WTC11 (cell line): ENCODE data around the gene ASPM. TPM values are rescaled to one million over a fixed set of nuclear protein-coding genes. Genes with fewer than 3 reads are reported as not detected.

ENCODE experiments used
- ATAC-seq: fragments of 200-7000 bp; cut with Tn5 transposase; 2 replicates; pipeline ENCODE4 v1.10.0; 2021; ENCODE audit warnings: mild to moderate bottlenecking, moderate library complexity
- CTCF ChIA-PET: fragments of 300-600 bp; sonication (Branson Sonifier 250); formaldehyde crosslinking; loops from one replicate; lab custom pipeline; 2021; ENCODE audit warnings: antibody characterized with exemption; lab: Charles Lee
- POLR2A ChIA-PET: fragments of 350-600 bp; sonication (Branson Sonifier 250); formaldehyde crosslinking; loops from one replicate; lab custom pipeline; 2021; ENCODE audit warnings: antibody characterized with exemption; lab: Charles Lee
- DNase-seq: peaks from one replicate; pipeline ENCODE4 v3.0.0; 2021; ENCODE audit warnings: low spot score
- H3K27ac Mint-ChIP-seq: 2 replicates; pipeline ENCODE4 v1.8.0; 2021; ENCODE audit warnings: mixed read lengths
- H3K27me3 Mint-ChIP-seq: 2 replicates; pipeline ENCODE4 v1.8.0; 2021; ENCODE audit warnings: low read depth, mild to moderate bottlenecking, moderate library complexity, mixed read lengths
- H3K36me3 Mint-ChIP-seq: 2 replicates; pipeline ENCODE4 v1.8.0; 2021; ENCODE audit warnings: mixed read lengths
- H3K4me1 Mint-ChIP-seq: 2 replicates; pipeline ENCODE4 v1.8.0; 2022; ENCODE audit warnings: mixed read lengths
- H3K4me3 Mint-ChIP-seq: 2 replicates; pipeline ENCODE4 v1.8.0; 2021; ENCODE audit warnings: mild to moderate bottlenecking, moderate library complexity, mixed read lengths
- H3K9me3 Mint-ChIP-seq: 2 replicates; pipeline ENCODE4 v1.8.0; 2021; ENCODE audit warnings: mixed read lengths
- CBFB ChIP-seq: sonication (generic); formaldehyde crosslinking; IDR thresholded peaks from 2 replicates; pipeline ENCODE4 v1.8.1; 2022; ENCODE audit warnings: mild to moderate bottlenecking, low read depth, missing genetic modification reagents
- ESRRA ChIP-seq: sonication (generic); formaldehyde crosslinking; IDR thresholded peaks from 2 replicates; pipeline ENCODE4 v1.8.1; 2022; ENCODE audit warnings: mild to moderate bottlenecking, missing genetic modification reagents, borderline replicate concordance
- FOXK1 ChIP-seq: sonication (generic); formaldehyde crosslinking; IDR thresholded peaks from 2 replicates; pipeline ENCODE4 v1.8.0; 2022; ENCODE audit warnings: mild to moderate bottlenecking, moderate library complexity, missing genetic modification reagents
- GABPB1 ChIP-seq: sonication (generic); formaldehyde crosslinking; IDR thresholded peaks from 2 replicates; pipeline ENCODE4 v1.8.1; 2023; ENCODE audit warnings: mild to moderate bottlenecking, missing genetic modification reagents
- GRHL2 ChIP-seq: fragments of 250-450 bp; sonication (Bioruptor Pico); IDR thresholded peaks from 2 replicates; pipeline ENCODE4 v1.8.0; 2022; ENCODE audit warnings: mild to moderate bottlenecking, moderate library complexity; ENCODE audit not compliant: insufficient replicate concordance, severe bottlenecking
- NFE2L1 ChIP-seq: sonication (generic); formaldehyde crosslinking; IDR thresholded peaks from 2 replicates; pipeline ENCODE4 v1.8.1; 2023; ENCODE audit warnings: missing genetic modification reagents
- NFYB ChIP-seq: sonication (generic); formaldehyde crosslinking; conservative IDR thresholded peaks from 2 replicates; pipeline ENCODE4 v1.8.0; 2022; ENCODE audit warnings: low read depth, missing genetic modification reagents
- NR2C2 ChIP-seq: sonication (generic); formaldehyde crosslinking; IDR thresholded peaks from 2 replicates; pipeline ENCODE4 v1.8.0; 2022; ENCODE audit warnings: mild to moderate bottlenecking, missing genetic modification reagents
- RELA ChIP-seq: sonication (generic); formaldehyde crosslinking; IDR thresholded peaks from 2 replicates; pipeline ENCODE4 v1.8.1; 2022; ENCODE audit warnings: missing genetic modification reagents, mild to moderate bottlenecking, borderline replicate concordance
- RORB ChIP-seq: fragments of 250-450 bp; sonication (Bioruptor Pico); IDR thresholded peaks from 2 replicates; pipeline ENCODE4 v1.9.0; 2021; ENCODE audit warnings: mild to moderate bottlenecking
- SMAD3 ChIP-seq: sonication (generic); formaldehyde crosslinking; IDR thresholded peaks from 2 replicates; pipeline ENCODE4 v1.8.0; 2022; ENCODE audit warnings: missing genetic modification reagents, mild to moderate bottlenecking, borderline replicate concordance
- SMAD4 ChIP-seq: sonication (generic); formaldehyde crosslinking; IDR thresholded peaks from 2 replicates; pipeline ENCODE4 v1.8.0; 2022; ENCODE audit warnings: mild to moderate bottlenecking, missing genetic modification reagents
- STAT6 ChIP-seq: sonication (generic); formaldehyde crosslinking; conservative IDR thresholded peaks from 2 replicates; pipeline ENCODE4 v1.8.1; 2023; ENCODE audit warnings: mild to moderate bottlenecking, low read depth, missing genetic modification reagents, moderate library complexity
- TP53 ChIP-seq: sonication (generic); formaldehyde crosslinking; IDR thresholded peaks from 2 replicates; pipeline ENCODE4 v1.8.1; 2023; ENCODE audit warnings: mild to moderate bottlenecking, missing genetic modification reagents
- USF2 ChIP-seq: sonication (generic); formaldehyde crosslinking; IDR thresholded peaks from 2 replicates; pipeline ENCODE4 v1.8.1; 2023; ENCODE audit warnings: mild to moderate bottlenecking, missing genetic modification reagents, moderate library complexity
- ZNF121 ChIP-seq: sonication (generic); formaldehyde crosslinking; IDR thresholded peaks from 2 replicates; pipeline ENCODE4 v1.8.0; 2023; ENCODE audit warnings: missing genetic modification reagents
- ZNF219 ChIP-seq: sonication (generic); formaldehyde crosslinking; IDR thresholded peaks from 2 replicates; pipeline ENCODE4 v1.8.0; 2023; ENCODE audit warnings: missing genetic modification reagents, mild to moderate bottlenecking, borderline replicate concordance
- ZNF263 ChIP-seq: sonication (generic); formaldehyde crosslinking; IDR thresholded peaks from 2 replicates; pipeline ENCODE4 v1.8.1; 2022; ENCODE audit warnings: low read depth, mild to moderate bottlenecking, moderate library complexity, missing genetic modification reagents
- ZNF396 ChIP-seq: fragments of 250-450 bp; sonication (Bioruptor Pico); IDR thresholded peaks from 2 replicates; pipeline ENCODE4 v1.8.0; 2021; ENCODE audit warnings: mild to moderate bottlenecking, moderate library complexity, borderline replicate concordance
- ZNF423 ChIP-seq: fragments of 250-450 bp; sonication (Bioruptor Pico); IDR thresholded peaks from 2 replicates; pipeline ENCODE4 v2.1.2; 2022; ENCODE audit warnings: mild to moderate bottlenecking, moderate library complexity
- ZSCAN18 ChIP-seq: fragments of 250-450 bp; sonication (Bioruptor Pico); IDR thresholded peaks from 2 replicates; pipeline ENCODE4 v2.1.2; 2022; ENCODE audit warnings: mild to moderate bottlenecking, moderate library complexity
- total RNA-seq: library from RNA; stranded (reverse); gene quantifications from 3 replicates; pipeline ENCODE4 v1.2.3, GENCODE V29; 2021

ASPM gene
- total RNA-seq, 1 experiment from 2014 or later, result 44.5 TPM

GRCh38 chr1:197141575-197141974, 4.9 kb downstream of the ASPM start:
- Mint-ChIP-seq H3K4me3 (no peak overlapping the region; the same call in 1 of the 2 replicates), H3K9me3 (no peaks in the 10 kb centered on the region), H3K27me3 (no peaks in the 10 kb centered on the region), H3K4me1 (peaks cover 17% of the 10 kb centered on the region), H3K36me3 (peaks cover 37% of the 10 kb centered on the region), H3K27ac (no peak overlapping the region)
- DNase-seq (no peak), ATAC-seq (no peak)
- POLR2A ChIA-PET, result no interaction called here
- TF ChIP-seq ZSCAN18 (CRISPR knock-in tag), result no peak
- TF ChIP-seq CBFB (CRISPR knock-in tag), result no peak
- no peak for TF ChIP-seq NFYB (CRISPR knock-in tag)
- TF ChIP-seq NR2C2 (CRISPR knock-in tag), result no peak
- no peak for TF ChIP-seq STAT6 (CRISPR knock-in tag)
- no peak for TF ChIP-seq RORB (CRISPR knock-in tag)
- CTCF ChIA-PET, result no interaction called here

GRCh38 chr1:197140121-197140520, 6.3 kb downstream of the ASPM start:
- H3K36me3 Mint-ChIP-seq, result peaks cover 41% of the 10 kb centered on the region
- peaks cover 17% of the 10 kb centered on the region for H3K4me1 Mint-ChIP-seq
- TF ChIP-seq FOXK1 (CRISPR knock-in tag) (no peak), SMAD3 (CRISPR knock-in tag) (no peak), TP53 (no peak), ZNF396 (no peak), SMAD4 (CRISPR knock-in tag) (no peak), ZNF121 (CRISPR knock-in tag) (no peak), GABPB1 (CRISPR knock-in tag) (no peak), CBFB (CRISPR knock-in tag) (no peak), STAT6 (CRISPR knock-in tag) (no peak), NFE2L1 (no peak), ZNF263 (CRISPR knock-in tag) (no peak), RELA (no peak), ZNF423 (CRISPR knock-in tag) (no peak), ESRRA (CRISPR knock-in tag) (no peak), ZNF219 (no peak), GRHL2 (CRISPR knock-in tag) (no peak), USF2 (CRISPR knock-in tag) (no peak)
- ATAC-seq, result no peak
- ChIA-PET POLR2A (no interaction called here), CTCF (no interaction called here)
- H3K4me3 Mint-ChIP-seq, result no peak overlapping the region
- no peaks in the 10 kb centered on the region for H3K27me3 Mint-ChIP-seq
- no peak overlapping the region for H3K27ac Mint-ChIP-seq
- H3K9me3 Mint-ChIP-seq, result no peaks in the 10 kb centered on the region
- no peak for DNase-seq
